ENCODE results near the gene GLG1.
A peak's percentile ranks its signal among the peaks of the same experiment; 100 is the strongest.

DNA sequence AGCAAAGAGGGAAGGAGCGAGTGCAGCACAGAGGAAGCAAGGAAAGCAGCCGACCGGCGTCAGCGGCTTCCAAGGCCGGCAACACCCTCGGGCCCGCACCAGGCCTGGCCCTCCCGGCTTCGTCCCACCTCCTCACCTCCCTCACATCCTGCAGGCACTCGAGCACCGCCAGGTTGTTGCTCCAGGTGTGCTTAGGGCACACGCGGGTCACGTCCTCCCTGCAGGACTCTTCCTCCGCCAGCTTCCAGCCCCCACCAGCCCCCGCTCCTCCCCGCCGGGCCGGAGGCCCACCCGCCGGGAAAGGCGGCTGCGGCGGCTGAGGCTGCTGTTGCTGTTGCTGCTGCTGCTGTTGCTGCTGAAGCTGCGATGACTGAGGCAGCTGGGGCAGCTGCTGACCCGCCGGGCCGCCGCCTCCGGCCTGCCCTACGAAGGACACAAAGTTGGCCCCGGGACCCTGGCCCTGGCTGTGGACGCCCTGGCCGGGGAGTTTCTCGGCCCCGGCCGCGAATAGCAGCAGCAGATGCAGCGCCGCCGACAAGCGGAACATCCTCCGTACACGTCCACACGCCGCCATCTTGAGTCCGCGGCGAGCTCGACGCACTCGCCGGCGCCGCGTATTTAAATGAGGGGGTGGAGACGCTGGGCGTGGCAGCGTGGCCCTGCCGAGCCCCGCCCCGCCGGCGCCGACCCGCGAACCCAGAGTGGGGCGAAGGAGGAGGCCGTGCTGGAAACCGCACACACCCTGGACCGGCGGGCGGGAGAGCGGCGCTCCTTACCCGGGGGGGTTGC is at the start of gene GLG1:
- TF ChIP-seq TCF7L2 (IDR thresholded peaks at IDR 0.05; ENCODE audit: borderline replicate concordance, extremely low read depth, insufficient read depth, insufficient read length) (no peak), CTCF (IDR thresholded peaks at IDR 0.05 in 2 of 3, conservative IDR thresholded peaks at IDR 0.05 in 1 of 3; ENCODE audit: borderline replicate concordance in 1 of 3, insufficient read depth in 1 of 3, low read depth in 2 of 3, low read length in 2 of 3) (no peak), POLR2A (IDR thresholded peaks at IDR 0.05; ENCODE audit: borderline replicate concordance, extremely low read depth, insufficient read depth, insufficient read length) (peak; percentile 91), MAX (IDR thresholded peaks at IDR 0.05) (peak; percentile 77), POLR2AphosphoS5 (IDR thresholded peaks at IDR 0.05; ENCODE audit: low read depth, low read length) (peak; percentile 96), ZFX (IDR thresholded peaks at IDR 0.05) (peak; percentile 78), EGR1 (IDR thresholded peaks at IDR 0.05; ENCODE audit: low read depth) (peak; percentile 63; the same call in 1 of the 2 replicates)
- TF ChIP-seq, protein P1, sequence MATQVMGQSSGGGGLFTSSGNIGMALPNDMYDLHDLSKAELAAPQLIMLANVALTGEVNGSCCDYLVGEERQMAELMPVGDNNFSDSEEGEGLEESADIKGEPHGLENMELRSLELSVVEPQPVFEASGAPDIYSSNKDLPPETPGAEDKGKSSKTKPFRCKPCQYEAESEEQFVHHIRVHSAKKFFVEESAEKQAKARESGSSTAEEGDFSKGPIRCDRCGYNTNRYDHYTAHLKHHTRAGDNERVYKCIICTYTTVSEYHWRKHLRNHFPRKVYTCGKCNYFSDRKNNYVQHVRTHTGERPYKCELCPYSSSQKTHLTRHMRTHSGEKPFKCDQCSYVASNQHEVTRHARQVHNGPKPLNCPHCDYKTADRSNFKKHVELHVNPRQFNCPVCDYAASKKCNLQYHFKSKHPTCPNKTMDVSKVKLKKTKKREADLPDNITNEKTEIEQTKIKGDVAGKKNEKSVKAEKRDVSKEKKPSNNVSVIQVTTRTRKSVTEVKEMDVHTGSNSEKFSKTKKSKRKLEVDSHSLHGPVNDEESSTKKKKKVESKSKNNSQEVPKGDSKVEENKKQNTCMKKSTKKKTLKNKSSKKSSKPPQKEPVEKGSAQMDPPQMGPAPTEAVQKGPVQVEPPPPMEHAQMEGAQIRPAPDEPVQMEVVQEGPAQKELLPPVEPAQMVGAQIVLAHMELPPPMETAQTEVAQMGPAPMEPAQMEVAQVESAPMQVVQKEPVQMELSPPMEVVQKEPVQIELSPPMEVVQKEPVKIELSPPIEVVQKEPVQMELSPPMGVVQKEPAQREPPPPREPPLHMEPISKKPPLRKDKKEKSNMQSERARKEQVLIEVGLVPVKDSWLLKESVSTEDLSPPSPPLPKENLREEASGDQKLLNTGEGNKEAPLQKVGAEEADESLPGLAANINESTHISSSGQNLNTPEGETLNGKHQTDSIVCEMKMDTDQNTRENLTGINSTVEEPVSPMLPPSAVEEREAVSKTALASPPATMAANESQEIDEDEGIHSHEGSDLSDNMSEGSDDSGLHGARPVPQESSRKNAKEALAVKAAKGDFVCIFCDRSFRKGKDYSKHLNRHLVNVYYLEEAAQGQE (IDR thresholded peaks at IDR 0.05; ENCODE audit: low read depth), result no peak
